Measurements from ENCODE around the gene JAML.
A peak's percentile ranks its signal among the peaks of the same experiment; 100 is the strongest.

JAML gene

GRCh38 chr11:118224511-118225188 lies at the start of gene JAML:
JAML (minus strand) TSS chr11:118225011; CDS start chr11:118214866, 10,145 bp downstream.
- DNase-seq, result peak in 1 of 56 donors; percentile 3

- DNase-seq, result no peak
Measured at GRCh38 chr11:118274186-118274585, 49.4 kb upstream of the JAML start.

- DNase-seq, result no peak
Measured at GRCh38 chr11:118272001-118272400, 47.2 kb upstream of the JAML start.

GRCh38 chr11:118267486-118267885 lies 42.7 kb upstream of the JAML start:
- no peak for DNase-seq

GRCh38 chr11:118265954-118266353 lies 41.1 kb upstream of the JAML start:
- DNase-seq, result no peak

GRCh38 chr11:118264569-118265465 lies 40.0 kb upstream of the JAML start:
- DNase-seq, result no peak

- DNase-seq, result no peak
Measured at GRCh38 chr11:118263695-118264568, 39.1 kb upstream of the JAML start, which contains the start of gene MPZL2. MPZL2 (minus strand) TSS chr11:118264297; CDS start chr11:118264153, 144 bp downstream.

GRCh38 chr11:118263112-118263511 lies 38.3 kb upstream of the JAML start:
- DNase-seq, result no peak

GRCh38 chr11:118260353-118260752 lies 35.5 kb upstream of the JAML start:
- no peak for DNase-seq

- DNase-seq, result no peak
Measured at GRCh38 chr11:118259138-118259537, 34.3 kb upstream of the JAML start.

- no peak for DNase-seq
Measured at GRCh38 chr11:118258410-118258809, 33.6 kb upstream of the JAML start.

- DNase-seq, result no peak
Measured at GRCh38 chr11:118252688-118253087, 27.9 kb upstream of the JAML start.

- peak in 49 of 56 donors; percentile 4 to 83 (median 48) for DNase-seq
Measured at GRCh38 chr11:118251858-118252652, 27.2 kb upstream of the JAML start, which contains the start of gene MPZL3. MPZL3 (minus strand) TSS chr11:118252365; CDS start chr11:118252294, 71 bp downstream.

- no peak for DNase-seq
Measured at GRCh38 chr11:118247041-118247440, 22.2 kb upstream of the JAML start.

GRCh38 chr11:118245936-118246562 lies 21.2 kb upstream of the JAML start:
- no peak for DNase-seq

GRCh38 chr11:118243993-118244762 lies 19.4 kb upstream of the JAML start:
- DNase-seq, result no peak

GRCh38 chr11:118243161-118243560 lies 18.4 kb upstream of the JAML start:
- no peak for DNase-seq

GRCh38 chr11:118241764-118242098 lies 16.9 kb upstream of the JAML start:
- no peak for DNase-seq
